Lower lobe of right lung (tissue), 2 donors: ENCODE results near the gene RAPGEF5. TPM values are rescaled to one million over a fixed set of nuclear protein-coding genes. Genes with fewer than 3 reads are reported as not detected.

Experiments used
- ATAC-seq, 2 donors: fragments of 200-7000 bp; cut with Tn5 transposase; one replicate each; pipeline ENCODE4 v1.9.1; 2020 to 2022; ENCODE audit warnings: mild to moderate bottlenecking in 2 of 2, moderate library complexity in 2 of 2
- DNase-seq: peaks from one replicate; pipeline ENCODE4 v3.0.0-alpha.2; 2020
- H3K27ac ChIP-seq: fragments of 200-600 bp; one replicate; pipeline ENCODE4 v1.8.0; 2022
- H3K27me3 ChIP-seq: fragments of 200-600 bp; one replicate; pipeline ENCODE4 v1.8.0; 2022; ENCODE audit warnings: low read depth
- H3K36me3 ChIP-seq: fragments of 200-600 bp; one replicate; pipeline ENCODE4 v1.8.0; 2022; ENCODE audit warnings: mild to moderate bottlenecking
- H3K4me1 ChIP-seq: fragments of 200-600 bp; one replicate; pipeline ENCODE4 v1.8.0; 2022
- H3K4me3 ChIP-seq: fragments of 200-600 bp; one replicate; pipeline ENCODE4 v1.8.0; 2022; ENCODE audit warnings: mild to moderate bottlenecking
- H3K9me3 ChIP-seq: fragments of 200-600 bp; one replicate; pipeline ENCODE4 v1.8.0; 2022
- CTCF ChIP-seq: fragments of 200-600 bp; IDR thresholded peaks from one replicate; pipeline ENCODE4 v1.8.0; 2022; ENCODE audit warnings: antibody characterized with exemption, mild to moderate bottlenecking
- intact Hi-C: fragments of 100-400 bp; cut with DNase I; formaldehyde crosslinking; loops from one replicate; pipeline ENCODE4 v1.11.0; 2022
- total RNA-seq: library from RNA; stranded (reverse); fragmentation: NEBNext Ultra II Directional; extraction: Animal tissue kit (Norgen Biotek cat#: 25700); gene quantifications from one replicate; pipeline ENCODE4 v1.2.1, GENCODE V29; 2021
- donor health status: DM: no; HTN: yes; CAD: no; lungs with severe emphysema.

The RAPGEF5 gene
- total RNA-seq, 1 donor from 2014 or later = 85.1 TPM

GRCh38 chr7:22200777-22201176 lies 156.2 kb downstream of the RAPGEF5 start:
- intact Hi-C loops = no loop called here
- TF ChIP-seq CTCF = no peak
- H3K27ac ChIP-seq = no peak overlapping the region
- no peaks in the 10 kb centered on the region for H3K9me3 ChIP-seq
- no peak overlapping the region for H3K4me3 ChIP-seq
- H3K27me3 ChIP-seq = no peaks in the 10 kb centered on the region
- ATAC-seq = no peak
- H3K36me3 ChIP-seq = peaks cover 26% of the 10 kb centered on the region
- no peak for DNase-seq
- H3K4me1 ChIP-seq = peaks cover 49% of the 10 kb centered on the region

- no peaks in the 10 kb centered on the region for H3K27me3 ChIP-seq
- intact Hi-C loops = no loop called here
- peaks cover 30% of the 10 kb centered on the region for H3K36me3 ChIP-seq
- no peaks in the 10 kb centered on the region for H3K9me3 ChIP-seq
- TF ChIP-seq CTCF = no peak
- peaks cover 48% of the 10 kb centered on the region for H3K4me1 ChIP-seq
- no peak overlapping the region for H3K4me3 ChIP-seq
- DNase-seq (no peak), ATAC-seq (no peak)
- H3K27ac ChIP-seq = no peak overlapping the region
These were observed 156.7 kb downstream of the RAPGEF5 start for GRCh38 chr7:22200238-22200637.

DNA sequence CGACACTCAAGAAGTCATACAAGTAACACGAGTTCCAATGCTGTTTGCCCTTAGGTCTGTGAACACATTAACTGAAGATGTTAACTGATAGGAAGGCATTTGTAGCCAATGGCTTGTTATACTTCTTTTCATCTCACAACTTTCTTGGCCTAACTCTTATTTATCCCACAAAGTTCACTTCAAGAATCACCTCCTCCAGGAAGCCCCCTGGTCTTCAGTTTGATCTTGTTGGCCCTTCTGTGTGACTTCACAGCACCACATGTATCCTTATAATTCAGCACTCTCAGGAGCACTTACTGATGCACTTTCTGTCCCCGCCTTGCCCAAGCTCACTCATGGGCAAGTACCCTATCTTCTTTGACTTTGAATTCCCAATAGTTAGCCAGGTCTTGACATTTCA lies 159.6 kb downstream of the RAPGEF5 start:
- intact Hi-C loops = no loop called here
- H3K9me3 ChIP-seq = no peaks in the 10 kb centered on the region
- peaks cover 36% of the 10 kb centered on the region for H3K36me3 ChIP-seq
- no peak overlapping the region for H3K4me3 ChIP-seq
- no peak for TF ChIP-seq CTCF
- DNase-seq (no peak), ATAC-seq (no peak)
- H3K27me3 ChIP-seq = no peaks in the 10 kb centered on the region
- H3K27ac ChIP-seq = no peak overlapping the region
- peaks cover 39% of the 10 kb centered on the region for H3K4me1 ChIP-seq

DNA sequence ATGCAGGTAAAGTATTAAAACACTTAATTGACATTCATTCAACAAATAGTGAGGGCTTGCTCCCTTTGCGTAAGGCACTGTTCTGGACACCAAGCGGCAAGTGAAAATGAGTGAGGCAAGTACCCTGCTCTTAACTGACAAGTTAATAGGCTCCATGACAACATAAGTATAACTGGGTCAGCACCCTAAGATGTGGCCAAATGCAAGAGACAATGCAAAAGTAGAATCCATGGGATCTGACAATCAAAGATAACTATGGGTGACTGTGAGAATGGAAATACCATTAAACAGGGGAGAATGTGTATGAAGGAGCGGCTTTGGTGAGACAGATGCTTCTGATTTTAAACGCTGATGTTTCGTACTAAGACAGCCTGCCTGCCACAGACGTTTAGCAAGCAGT lies 160.5 kb downstream of the RAPGEF5 start:
- TF ChIP-seq CTCF = no peak
- Histone ChIP-seq H3K4me3 (no peak overlapping the region), H3K36me3 (peaks cover 38% of the 10 kb centered on the region), H3K27ac (no peak overlapping the region), H3K27me3 (no peaks in the 10 kb centered on the region), H3K4me1 (peaks cover 34% of the 10 kb centered on the region), H3K9me3 (no peaks in the 10 kb centered on the region)
- ATAC-seq (no peak), DNase-seq (no peak)
- intact Hi-C loops = no loop called here

DNA sequence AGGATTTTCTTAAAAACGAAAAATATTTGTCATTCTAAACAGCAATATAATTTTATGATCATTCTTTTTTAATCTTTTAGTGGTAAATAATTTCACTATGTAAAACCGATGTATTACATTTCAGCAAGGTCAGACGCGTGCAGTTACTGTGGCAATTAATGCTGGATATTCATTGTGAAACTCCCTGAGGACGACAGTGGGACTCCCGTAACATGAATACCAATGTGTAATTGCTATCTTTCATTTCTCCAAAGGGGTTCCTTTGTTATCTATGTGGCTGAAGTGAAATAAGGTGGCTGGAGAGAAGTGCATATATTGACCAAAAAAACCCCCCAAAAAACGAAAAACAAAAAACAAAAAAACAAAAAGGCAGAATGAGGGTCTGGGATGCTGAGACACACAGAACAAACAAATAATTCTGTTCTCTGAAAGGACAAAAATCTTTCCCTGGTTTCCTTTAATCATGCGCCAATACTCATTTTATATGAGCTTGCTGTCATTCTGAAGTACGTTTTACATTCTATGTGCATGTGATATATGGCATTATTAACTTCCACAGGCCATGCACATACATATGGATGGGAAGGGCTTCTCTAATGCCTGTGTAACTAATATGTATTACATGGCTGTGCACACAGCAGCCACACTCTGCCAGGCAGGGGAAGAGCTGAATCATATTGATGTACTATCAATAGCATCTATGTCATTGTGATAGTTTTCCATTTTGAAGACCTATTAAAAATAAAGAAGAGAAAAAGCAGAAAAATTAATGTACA lies 161.4 kb downstream of the RAPGEF5 start:
- Histone ChIP-seq H3K4me3 (no peak overlapping the region), H3K9me3 (no peaks in the 10 kb centered on the region), H3K27me3 (no peaks in the 10 kb centered on the region), H3K27ac (no peak overlapping the region), H3K4me1 (peaks cover 31% of the 10 kb centered on the region), H3K36me3 (peaks cover 41% of the 10 kb centered on the region)
- no peak for TF ChIP-seq CTCF
- intact Hi-C loops = no loop called here
- DNase-seq (no peak), ATAC-seq (no peak)
